ENCODE results near the gene USP47. TPM values are rescaled to one million over a fixed set of nuclear protein-coding genes. Genes with fewer than 3 reads are reported as not detected.

The USP47 gene
- total RNA-seq, 1 experiment from 2014 or later = 39.2 TPM

- no peaks in the 10 kb centered on the region for H3K9me3 ChIP-seq (ENCODE audit: control insufficient read depth, insufficient read depth, low read depth, low read length)
- no peaks in the 10 kb centered on the region for H3K4me1 ChIP-seq (ENCODE audit: control insufficient read depth, insufficient read depth, low read length)
- TF ChIP-seq CTCF (IDR thresholded peaks at IDR 0.05) (no peak), POLR2AphosphoS5 (IDR thresholded peaks at IDR 0.05; ENCODE audit: low read depth, low read length) (no peak), SIN3A (IDR thresholded peaks at IDR 0.05; ENCODE audit: borderline replicate concordance, insufficient read depth, low read depth, low read length) (no peak), REST (IDR thresholded peaks at IDR 0.05; ENCODE audit: insufficient read depth in 1 of 2, low read depth in 2 of 2, low read length in 1 of 2) (no peak), TCF7L2 (IDR thresholded peaks at IDR 0.05; ENCODE audit: low read depth, low read length) (no peak)
- ChIA-PET POLR2A (no interaction called here), CTCF (no interaction called here)
- H3K27ac ChIP-seq (ENCODE audit: low read length) = no peak overlapping the region
- BruUV-seq (replicated peaks) = no TSS peak
- peaks cover 13% of the 10 kb centered on the region for H3K36me3 ChIP-seq (ENCODE audit: control insufficient read depth, insufficient read depth, low read length)
- no peaks in the 10 kb centered on the region for H3K27me3 ChIP-seq (ENCODE audit: control insufficient read depth, insufficient read depth, low read length)
- no peak for DNase-seq (ENCODE audit: low read depth, low spot score)
- no peak for ATAC-seq
- intact Hi-C loops (cut with micrococcal nuclease; ENCODE audit: unreplicated experiment) = no loop called here
- in situ Hi-C loops (cut with HindIII; ENCODE audit: low pct_unique_long_range_greater_than_20kb, low sequenced_read_pairs) = no loop called here
- H3K4me3 ChIP-seq (ENCODE audit: low read depth in 2 of 2, low read length in 2 of 2) = no peak overlapping the region
Observed at GRCh38 chr11:11909727-11910126, 68.0 kb downstream of the USP47 start.

GRCh38 chr11:11910541-11910940 lies 68.8 kb downstream of the USP47 start:
- in situ Hi-C loops (cut with HindIII; ENCODE audit: low pct_unique_long_range_greater_than_20kb, low sequenced_read_pairs) = no loop called here
- TF ChIP-seq REST (IDR thresholded peaks at IDR 0.05; ENCODE audit: insufficient read depth in 1 of 2, low read depth in 2 of 2, low read length in 1 of 2) (no peak), TCF7L2 (IDR thresholded peaks at IDR 0.05; ENCODE audit: low read depth, low read length) (no peak), CTCF (IDR thresholded peaks at IDR 0.05) (no peak), POLR2AphosphoS5 (IDR thresholded peaks at IDR 0.05; ENCODE audit: low read depth, low read length) (no peak), SIN3A (IDR thresholded peaks at IDR 0.05; ENCODE audit: borderline replicate concordance, insufficient read depth, low read depth, low read length) (no peak)
- Histone ChIP-seq H3K27ac (ENCODE audit: low read length) (no peak overlapping the region), H3K4me3 (ENCODE audit: low read depth in 2 of 2, low read length in 2 of 2) (no peak overlapping the region), H3K36me3 (ENCODE audit: control insufficient read depth, insufficient read depth, low read length) (peaks cover 8% of the 10 kb centered on the region), H3K9me3 (ENCODE audit: control insufficient read depth, insufficient read depth, low read depth, low read length) (no peaks in the 10 kb centered on the region), H3K4me1 (ENCODE audit: control insufficient read depth, insufficient read depth, low read length) (no peaks in the 10 kb centered on the region), H3K27me3 (ENCODE audit: control insufficient read depth, insufficient read depth, low read length) (no peaks in the 10 kb centered on the region)
- CTCF ChIA-PET = no interaction called here
- no peak for DNase-seq (ENCODE audit: low read depth, low spot score)
- BruUV-seq (replicated peaks) = no TSS peak
- intact Hi-C loops (cut with micrococcal nuclease; ENCODE audit: unreplicated experiment) = no loop called here
- ATAC-seq = no peak
- POLR2A ChIA-PET = no interaction called here

Measured in Panc1 (cell line).